GM12878 (cell line): ENCODE data around the gene HHIPL1. TPM values are rescaled to one million over a fixed set of nuclear protein-coding genes. Genes with fewer than 3 reads are reported as not detected.

Experiments
- ATAC-seq: fragments of 200-7000 bp; cut with Tn5 transposase; 3 replicates; pipeline ENCODE4 v1.9.1; 2020; ENCODE audit warnings: mild to moderate bottlenecking, moderate library complexity
- BruUV-seq: library from RNA; stranded (reverse); fragments of 400-500 nt; replicated peaks from 2 replicates; lab custom pipeline; 2021; lab: Mats Ljungman, UMichigan
- CTCF ChIA-PET: fragments of 300-600 bp; sonication (Branson Sonifier 250); formaldehyde crosslinking; extraction: SDS; loops from one replicate; lab custom pipeline; 2021; ENCODE audit warnings: inconsistent platforms; lab: Yijun Ruan, JAX
- POLR2A ChIA-PET: fragments of 350-600 bp; formaldehyde crosslinking; extraction: SDS; loops from one replicate; lab custom pipeline; 2021; ENCODE audit warnings: inconsistent platforms; lab: Charles Lee
- RAD21 ChIA-PET: fragments of 300-600 bp; sonication (Branson Sonifier 250); formaldehyde crosslinking; loops from one replicate; lab custom pipeline; 2023; ENCODE audit warnings: antibody characterized with exemption; ENCODE audit not compliant: unreplicated experiment; lab: Charles Lee
- SMC1A ChIA-PET: fragments of 300-600 bp; sonication (Branson Sonifier 250); formaldehyde crosslinking; loops from one replicate; lab custom pipeline; 2023; ENCODE audit not compliant: unreplicated experiment, uncharacterized antibody; lab: Charles Lee
- DNase-seq: peaks from one replicate; pipeline ENCODE4 v3.0.0-alpha.2; 2011; ENCODE audit warnings: low read depth, low spot score
- FAIRE-seq: peaks from 3 replicates; lab custom pipeline; 2011; peaks lifted over from hg19 to GRCh38; lab: Jason Lieb, UNC
- H2AFZ ChIP-seq: 2 replicates; pipeline ENCODE4 v1.6.0; 2011; ENCODE audit warnings: low read depth, low read length, control low read depth; ENCODE audit not compliant: control insufficient read depth
- H3K27ac ChIP-seq: 2 replicates; pipeline ENCODE4 v1.5.1; 2011; ENCODE audit warnings: control low read depth; ENCODE audit not compliant: control insufficient read depth, insufficient read depth
- H3K27me3 ChIP-seq, 2 experiments: replicated peaks in 1 of 2; 2 replicates each; pipeline versions ENCODE4 v1.6.0 to v1.6.1; 2011; ENCODE audit warnings: low read length in 1 of 2; ENCODE audit not compliant: control insufficient read depth in 2 of 2, insufficient read depth in 2 of 2
- H3K36me3 ChIP-seq, 2 experiments: 2 replicates each; pipeline ENCODE4 v1.5.1; 2011; ENCODE audit warnings: low read length in 1 of 2; ENCODE audit not compliant: control insufficient read depth in 2 of 2, insufficient read depth in 2 of 2
- H3K4me1 ChIP-seq: 2 replicates; pipeline ENCODE4 v1.6.1; 2011; ENCODE audit warnings: mild to moderate bottlenecking, low read length, moderate library complexity, mixed read lengths; ENCODE audit not compliant: control insufficient read depth, insufficient read depth
- H3K4me2 ChIP-seq: 2 replicates; pipeline ENCODE4 v1.6.0; 2011; ENCODE audit warnings: control low read depth; ENCODE audit not compliant: control insufficient read depth, insufficient read depth
- H3K4me3 ChIP-seq: fragments of 200-600 bp; sonication (generic); 2 replicates; pipeline ENCODE4 v1.5.1; 2016
- H3K79me2 ChIP-seq: 2 replicates; pipeline ENCODE4 v1.6.0; 2011; ENCODE audit warnings: low read length; ENCODE audit not compliant: control insufficient read depth, insufficient read depth
- H3K9ac ChIP-seq: 2 replicates; pipeline ENCODE4 v1.8.0; 2011; ENCODE audit warnings: low read length, control low read depth, mixed read lengths; ENCODE audit not compliant: control insufficient read depth, insufficient read depth
- H3K9me3 ChIP-seq: replicated peaks from 3 replicates; pipeline ENCODE4 v1.5.1; 2011; ENCODE audit warnings: mild to moderate bottlenecking, low read length; ENCODE audit not compliant: control insufficient read depth, insufficient read depth
- H4K20me1 ChIP-seq: 2 replicates; pipeline ENCODE4 v1.6.0; 2011; ENCODE audit not compliant: control insufficient read depth, insufficient read depth
- CBX3 ChIP-seq: fragments of 200-600 bp; sonication (generic); IDR thresholded peaks from 2 replicates; pipeline ENCODE4 v1.6.1; 2016; ENCODE audit warnings: low read depth, borderline replicate concordance
- CREM ChIP-seq: IDR thresholded peaks from 2 replicates; pipeline ENCODE4 v1.6.1; 2014; ENCODE audit warnings: antibody characterized with exemption, low read depth
- DPF2 ChIP-seq: fragments of 450-650 bp; IDR thresholded peaks from 2 replicates; pipeline ENCODE4 v1.6.1; 2017; ENCODE audit warnings: mild to moderate bottlenecking
- EED ChIP-seq: sonication (generic); IDR thresholded peaks from 2 replicates; pipeline ENCODE4 v1.6.1; 2016; ENCODE audit warnings: antibody characterized with exemption, low read depth
- EGR1 ChIP-seq, 2 experiments: IDR thresholded peaks; 1 replicate in 1 of 2; 2 replicates in 1 of 2; pipeline ENCODE4 v1.6.1; 2011 to 2012; ENCODE audit warnings: low read depth in 2 of 2, low read length in 2 of 2, borderline replicate concordance in 1 of 2, mild to moderate bottlenecking in 1 of 2, moderate library complexity in 1 of 2
- JUNB ChIP-seq: IDR thresholded peaks from 2 replicates; pipeline ENCODE4 v1.6.1; 2016; ENCODE audit warnings: antibody characterized with exemption, mild to moderate bottlenecking
- KDM1A ChIP-seq: fragments of 200-600 bp; sonication (generic); IDR thresholded peaks from 2 replicates; pipeline ENCODE4 v1.6.1; 2016; ENCODE audit warnings: borderline replicate concordance
- NBN ChIP-seq: fragments of 450-650 bp; IDR thresholded peaks from 2 replicates; pipeline ENCODE4 v1.6.1; 2016
- POU2F2 ChIP-seq: IDR thresholded peaks from 3 replicates; pipeline ENCODE4 v1.6.1; 2011; ENCODE audit warnings: low read depth, mild to moderate bottlenecking, low read length, borderline replicate concordance
- SIN3A ChIP-seq: IDR thresholded peaks from 2 replicates; pipeline ENCODE4 v1.6.1; 2012; ENCODE audit warnings: low read depth, low read length, improper control_type of control experiment
- SIX5 ChIP-seq: IDR thresholded peaks from 2 replicates; pipeline ENCODE4 v1.6.1; 2011; ENCODE audit warnings: mild to moderate bottlenecking, low read depth, low read length, moderate library complexity; ENCODE audit not compliant: severe bottlenecking
- SREBF1 ChIP-seq: IDR thresholded peaks from 2 replicates; pipeline ENCODE4 v1.6.1; 2012; ENCODE audit warnings: mild to moderate bottlenecking, low read length
- YBX1 ChIP-seq: fragments of 450-650 bp; IDR thresholded peaks from 2 replicates; pipeline ENCODE4 v1.6.1; 2016; ENCODE audit warnings: antibody characterized with exemption
- WGBS: methylation state at CpG from one replicate; pipeline ENCODE4 v1.1.6; 2016; ENCODE audit warnings: low lambda C conversion rate; ENCODE audit not compliant: insufficient replicate concordance, insufficient coverage; ENCODE audit errors: missing lambda C conversion rate; 5-methylcytosine and 5-hydroxymethylcytosine counted together
- in situ Hi-C: fragments of 300-500 bp; cut with MboI; formaldehyde crosslinking; loops from 9 replicates; pipeline ENCODE4 v1.14.3; 2018; ENCODE audit warnings: mixed read lengths
- intact Hi-C: fragments of 100-400 bp; cut with micrococcal nuclease; formaldehyde crosslinking; loops from one replicate; pipeline ENCODE4 v1.14.2; 2022; ENCODE audit not compliant: unreplicated experiment
- polyA plus RNA-seq, 11 experiments: library from polyadenylated mRNA; depleted of rRNA in 4 of 11; unstranded in 6 of 11; stranded (reverse) in 5 of 11; fragments of >200 nt; fragmentation: Nextera tagmentation in 4 of 11; fragmentation: Illumina TruSeq in 1 of 11; extraction: Ambion mirVana in 4 of 11; extraction: Trizol in 1 of 11; gene quantifications; 1 replicate in 1 of 11; 2 replicates in 10 of 11; pipeline versions ENCODE4 v1.2.1 to v1.2.3, GENCODE V29; 2011 to 2016; ENCODE audit warnings: inconsistent platforms in 2 of 11, missing spikeins in 2 of 11, low read depth in 1 of 11
- total RNA-seq, 4 experiments: library from RNA; depleted of rRNA in 3 of 4; stranded (reverse); fragments of >200 nt in 3 of 4; fragmentation: Illumina TruSeq in 1 of 4; extraction: Trizol in 1 of 4; gene quantifications; 2 replicates each; pipeline versions ENCODE4 v1.2.1 to v1.2.3, GENCODE V29; 2013 to 2021
- TF ChIP-seq, protein P1 (sequence below): fragments of 450-650 bp; conservative IDR thresholded peaks from 2 replicates; pipeline ENCODE4 v1.6.1; 2017; ENCODE audit warnings: mild to moderate bottlenecking, moderate library complexity
- TF ChIP-seq, protein P2 (sequence below): IDR thresholded peaks from 2 replicates; pipeline ENCODE4 v1.6.1; 2012; ENCODE audit warnings: low read length, inconsistent platforms

HHIPL1 gene
- total and polyA plus RNA-seq, 10 of the 15 experiments (the other 5 are each of a cell fraction or from before 2014, with no cell fraction given): 0.09 TPM; not detected in 9

- H3K79me2 ChIP-seq: no peaks in the 10 kb centered on the region
- no peak for DNase-seq
- ChIA-PET CTCF (no interaction called here), SMC1A (no interaction called here), RAD21 (no interaction called here), POLR2A (no interaction called here)
- H3K9ac ChIP-seq: no peak overlapping the region
- no peak for ATAC-seq
- H3K4me2 ChIP-seq: no peak overlapping the region
- WGBS: 36% methylated on average over 5 of the region's 5 CpGs
- intact Hi-C loops (no loop called here), in situ Hi-C loops (no loop called here)
- no peaks in the 10 kb centered on the region for H4K20me1 ChIP-seq
- H3K4me1 ChIP-seq: no peaks in the 10 kb centered on the region
- no peak overlapping the region for H3K27ac ChIP-seq
- TF ChIP-seq POU2F2: no peak
- no peak for TF ChIP-seq SIN3A
- no peak for TF ChIP-seq YBX1
- TF ChIP-seq EGR1 (IDR thresholded peaks at IDR 0.05; ENCODE audit: borderline replicate concordance in 1 of 2, low read depth in 2 of 2, low read length in 2 of 2): no peak
- no peak for TF ChIP-seq NBN
- no peak for TF ChIP-seq DPF2
- no peak for TF ChIP-seq CREM
- TF ChIP-seq SIX5: no peak
- TF ChIP-seq KDM1A: no peak
- TF ChIP-seq, protein P1, sequence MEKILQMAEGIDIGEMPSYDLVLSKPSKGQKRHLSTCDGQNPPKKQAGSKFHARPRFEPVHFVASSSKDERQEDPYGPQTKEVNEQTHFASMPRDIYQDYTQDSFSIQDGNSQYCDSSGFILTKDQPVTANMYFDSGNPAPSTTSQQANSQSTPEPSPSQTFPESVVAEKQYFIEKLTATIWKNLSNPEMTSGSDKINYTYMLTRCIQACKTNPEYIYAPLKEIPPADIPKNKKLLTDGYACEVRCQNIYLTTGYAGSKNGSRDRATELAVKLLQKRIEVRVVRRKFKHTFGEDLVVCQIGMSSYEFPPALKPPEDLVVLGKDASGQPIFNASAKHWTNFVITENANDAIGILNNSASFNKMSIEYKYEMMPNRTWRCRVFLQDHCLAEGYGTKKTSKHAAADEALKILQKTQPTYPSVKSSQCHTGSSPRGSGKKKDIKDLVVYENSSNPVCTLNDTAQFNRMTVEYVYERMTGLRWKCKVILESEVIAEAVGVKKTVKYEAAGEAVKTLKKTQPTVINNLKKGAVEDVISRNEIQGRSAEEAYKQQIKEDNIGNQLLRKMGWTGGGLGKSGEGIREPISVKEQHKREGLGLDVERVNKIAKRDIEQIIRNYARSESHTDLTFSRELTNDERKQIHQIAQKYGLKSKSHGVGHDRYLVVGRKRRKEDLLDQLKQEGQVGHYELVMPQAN: no peak
- no peak for TF ChIP-seq SREBF1
- TF ChIP-seq, protein P2, sequence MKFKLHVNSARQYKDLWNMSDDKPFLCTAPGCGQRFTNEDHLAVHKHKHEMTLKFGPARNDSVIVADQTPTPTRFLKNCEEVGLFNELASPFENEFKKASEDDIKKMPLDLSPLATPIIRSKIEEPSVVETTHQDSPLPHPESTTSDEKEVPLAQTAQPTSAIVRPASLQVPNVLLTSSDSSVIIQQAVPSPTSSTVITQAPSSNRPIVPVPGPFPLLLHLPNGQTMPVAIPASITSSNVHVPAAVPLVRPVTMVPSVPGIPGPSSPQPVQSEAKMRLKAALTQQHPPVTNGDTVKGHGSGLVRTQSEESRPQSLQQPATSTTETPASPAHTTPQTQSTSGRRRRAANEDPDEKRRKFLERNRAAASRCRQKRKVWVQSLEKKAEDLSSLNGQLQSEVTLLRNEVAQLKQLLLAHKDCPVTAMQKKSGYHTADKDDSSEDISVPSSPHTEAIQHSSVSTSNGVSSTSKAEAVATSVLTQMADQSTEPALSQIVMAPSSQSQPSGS: no peak
- TF ChIP-seq JUNB: no peak
- no peak for TF ChIP-seq CBX3
- TF ChIP-seq EED: no peak
- H3K27me3 ChIP-seq: no peaks in the 10 kb centered on the region; a peak in 2 of 4 replicates
- H3K9me3 ChIP-seq: no peaks in the 10 kb centered on the region
- H2AFZ ChIP-seq: no peak overlapping the region
- no peak for FAIRE-seq
- H3K4me3 ChIP-seq: no peak overlapping the region
- no TSS peak for BruUV-seq
- H3K36me3 ChIP-seq: no peaks in the 10 kb centered on the region
Observed at GRCh38 chr14:99724196-99724891, 79.4 kb downstream of the HHIPL1 start.
